ENCODE measurements around the gene GPR132. TPM values are rescaled to one million over a fixed set of nuclear protein-coding genes. Genes with fewer than 3 reads are reported as not detected.

Gene GPR132
- total RNA-seq, 1 experiment from 2014 or later: 0.10 TPM

DNA sequence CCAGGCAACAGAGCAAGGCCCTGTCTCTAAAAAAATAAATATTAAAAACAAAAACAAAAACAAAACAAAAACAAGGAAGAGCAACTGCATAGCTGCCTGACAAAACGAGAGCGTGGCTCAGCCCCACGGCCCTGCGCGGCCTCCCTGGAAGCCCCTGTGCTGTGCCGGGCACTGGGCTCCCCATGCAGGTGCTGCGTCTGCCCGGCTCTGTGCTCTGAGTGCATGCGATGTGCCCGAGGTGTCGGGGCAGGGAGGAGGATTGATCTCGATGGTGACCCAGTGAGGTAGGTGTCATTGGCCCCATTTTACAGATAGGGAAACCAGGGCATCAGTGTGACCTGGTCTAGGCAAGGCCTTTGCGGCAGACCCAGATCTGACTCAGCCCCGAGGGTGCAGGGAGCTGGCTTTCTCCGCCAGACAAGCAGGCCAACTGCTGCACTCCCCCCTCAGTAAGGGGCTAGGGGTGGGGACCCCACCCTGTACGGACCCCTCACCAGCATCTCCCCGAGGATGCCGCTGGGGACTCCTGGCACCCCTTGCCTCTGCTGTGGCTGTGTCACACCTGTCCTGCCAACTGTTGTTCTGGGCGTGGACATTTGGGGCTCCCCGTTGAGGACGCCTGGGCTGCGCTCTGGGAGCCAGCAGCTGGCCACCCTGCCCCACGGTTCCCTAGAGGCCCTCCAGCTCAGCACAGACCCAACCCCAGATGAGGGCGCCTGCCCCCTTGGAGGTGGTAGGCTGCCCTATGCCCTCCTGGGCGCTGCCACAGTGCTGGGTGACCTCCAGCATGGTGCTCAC is 15.3 kb downstream of the GPR132 start:
- BruUV-seq (replicated peaks): no TSS peak
- ChIA-PET CTCF (no interaction called here), RAD21 (ENCODE audit: low non-redundant PET in 1 of 2, low total read pairs in 2 of 2, uncharacterized antibody in 2 of 2, unreplicated experiment in 2 of 2) (no interaction called here), POLR2A (no interaction called here)
- TF ChIP-seq EZH2 (IDR thresholded peaks at IDR 0.05) (no peak), EGR1 (IDR thresholded peaks at IDR 0.05; ENCODE audit: low read depth) (no peak), SRF (IDR thresholded peaks at IDR 0.05; ENCODE audit: low read depth) (no peak)
- Histone ChIP-seq H3K4me1 (ENCODE audit: control insufficient read depth in 1 of 2, insufficient read depth in 2 of 2, low read length in 2 of 2) (peaks cover 10 to 20% of the 10 kb centered on the region in 2 experiments), H4K20me1 (ENCODE audit: insufficient read depth) (no peaks in the 10 kb centered on the region), H3K9ac (ENCODE audit: low read length) (no peak overlapping the region), H3K4me3 (replicated peaks in 1 of 2; ENCODE audit: low read depth in 1 of 2, low read length in 2 of 2) (no peak overlapping the region), H3K4me2 (ENCODE audit: low read length) (peak overlapping the region; percentile 31; the same call in 1 of the 2 replicates), H2AFZ (ENCODE audit: low read depth, low read length, poor library complexity, severe bottlenecking) (no peak overlapping the region), H3K27me3 (ENCODE audit: insufficient read depth, low read length) (no peaks in the 10 kb centered on the region), H3K27ac (ENCODE audit: low read depth, low read length) (peak overlapping the region; percentile 26; the same call in 1 of the 2 replicates), H3K9me2 (ENCODE audit: insufficient read depth) (no peaks in the 10 kb centered on the region), H3K79me2 (ENCODE audit: insufficient read depth, low read length) (no peaks in the 10 kb centered on the region), H3K9me3 (ENCODE audit: control insufficient read depth in 1 of 2, insufficient read depth in 1 of 2, low read depth in 1 of 2, low read length in 2 of 2) (no peaks in the 10 kb centered on the region), H3K36me3 (ENCODE audit: control insufficient read depth in 1 of 2, insufficient read depth in 2 of 2, low read length in 2 of 2) (no peaks in the 10 kb centered on the region)
- DNase-seq (ENCODE audit: low read depth, low spot score): no peak
- intact Hi-C loops (cut with micrococcal nuclease): no loop called here
- ATAC-seq: no peak

DNA sequence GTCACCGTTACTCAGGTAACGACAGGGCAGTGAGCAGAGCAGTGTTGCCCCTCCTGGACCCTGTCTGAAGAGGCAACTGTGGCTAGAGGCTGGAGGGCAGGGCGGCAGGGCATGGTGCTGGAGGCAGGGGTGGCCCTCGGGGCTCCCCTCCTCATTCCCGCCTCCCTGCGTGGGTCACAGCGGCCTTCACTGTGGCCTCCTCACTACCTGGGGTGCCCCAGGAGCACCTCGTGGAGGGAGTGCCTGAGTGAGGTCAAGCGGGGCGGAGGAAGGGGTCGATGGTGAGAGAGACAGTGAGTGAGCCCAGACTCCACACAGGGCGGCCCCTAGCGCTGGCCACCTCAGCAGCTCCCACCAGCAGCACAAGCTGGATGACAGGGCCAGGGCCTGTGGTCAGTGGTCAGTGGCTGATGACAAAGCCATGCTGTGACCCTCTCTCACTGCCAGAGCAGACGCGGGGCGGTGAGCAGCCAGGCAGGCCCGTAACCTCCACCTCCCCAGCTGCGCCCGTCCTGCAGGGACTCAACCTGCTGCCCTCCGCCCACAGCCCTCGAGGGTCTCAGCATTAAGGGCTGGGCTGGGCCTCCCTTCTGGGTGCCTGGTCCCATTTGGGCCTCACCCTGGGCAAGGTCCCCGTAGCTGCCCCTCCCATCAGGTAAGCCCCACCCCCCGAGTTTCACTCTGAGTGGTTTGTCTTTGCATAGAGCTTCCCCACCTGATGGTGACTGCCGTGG is 17.8 kb downstream of the GPR132 start:
- no peak for TF ChIP-seq FOSL1 (IDR thresholded peaks at IDR 0.05; ENCODE audit: low read depth)
- TF ChIP-seq SRF (IDR thresholded peaks at IDR 0.05; ENCODE audit: low read depth): no peak
- no peak for TF ChIP-seq POLR2A (IDR thresholded peaks at IDR 0.05; ENCODE audit: borderline replicate concordance, extremely low read depth, insufficient read depth, insufficient read length)
- TF ChIP-seq RAD21 (IDR thresholded peaks at IDR 0.05; ENCODE audit: low read depth): no peak
- TF ChIP-seq CBX3 (IDR thresholded peaks at IDR 0.05; ENCODE audit: low read depth): no peak
- no peak for TF ChIP-seq JUND (IDR thresholded peaks at IDR 0.05)
- TF ChIP-seq EGR1 (IDR thresholded peaks at IDR 0.05; ENCODE audit: low read depth): no peak
- intact Hi-C loops (cut with micrococcal nuclease): no loop called here
- POLR2A ChIA-PET: interaction anchor here (1.2 kb wide), 1 partner anchor 11 kb away, joined by 3 read pairs; no protein-coding TSS in a partner anchor
- H3K9ac ChIP-seq (ENCODE audit: low read length): no peak overlapping the region
- RAD21 ChIA-PET (ENCODE audit: low non-redundant PET in 1 of 2, low total read pairs in 2 of 2, uncharacterized antibody in 2 of 2, unreplicated experiment in 2 of 2): no interaction called here
- no peaks in the 10 kb centered on the region for H3K9me3 ChIP-seq (ENCODE audit: control insufficient read depth in 1 of 2, insufficient read depth in 1 of 2, low read depth in 1 of 2, low read length in 2 of 2)
- no peaks in the 10 kb centered on the region for H3K79me2 ChIP-seq (ENCODE audit: insufficient read depth, low read length)
- CTCF ChIA-PET: interaction anchor here (1.0 to 5.4 kb wide), 2 partner anchors 27 to 73 kb away, joined by 3 to 56 read pairs; partner anchors contain the start of gene CDCA4
- no peaks in the 10 kb centered on the region for H3K9me2 ChIP-seq (ENCODE audit: insufficient read depth)
- no peak overlapping the region for H2AFZ ChIP-seq (ENCODE audit: low read depth, low read length, poor library complexity, severe bottlenecking)
- ATAC-seq: no peak
- peaks cover 10 to 20% of the 10 kb centered on the region in 2 experiments for H3K4me1 ChIP-seq (ENCODE audit: control insufficient read depth in 1 of 2, insufficient read depth in 2 of 2, low read length in 2 of 2)
- H3K4me2 ChIP-seq (ENCODE audit: low read length): no peak overlapping the region
- no TSS peak for BruUV-seq (replicated peaks)
- no peak overlapping the region; the same call in 1 of the 2 replicates for H3K27ac ChIP-seq (ENCODE audit: low read depth, low read length)
- H3K4me3 ChIP-seq (replicated peaks in 1 of 2; ENCODE audit: low read depth in 1 of 2, low read length in 2 of 2): no peak overlapping the region
- no peak for DNase-seq (ENCODE audit: low read depth, low spot score)
- H3K36me3 ChIP-seq (ENCODE audit: control insufficient read depth in 1 of 2, insufficient read depth in 2 of 2, low read length in 2 of 2): no peaks in the 10 kb centered on the region
- H3K27me3 ChIP-seq (ENCODE audit: insufficient read depth, low read length): no peaks in the 10 kb centered on the region
- H4K20me1 ChIP-seq (ENCODE audit: insufficient read depth): no peaks in the 10 kb centered on the region
